ENCODE measurements around the gene CCBE1.

CCBE1 gene

GRCh38 chr18:59478591-59478990 lies 218.6 kb downstream of the CCBE1 start:
- no peak for DNase-seq

DNA sequence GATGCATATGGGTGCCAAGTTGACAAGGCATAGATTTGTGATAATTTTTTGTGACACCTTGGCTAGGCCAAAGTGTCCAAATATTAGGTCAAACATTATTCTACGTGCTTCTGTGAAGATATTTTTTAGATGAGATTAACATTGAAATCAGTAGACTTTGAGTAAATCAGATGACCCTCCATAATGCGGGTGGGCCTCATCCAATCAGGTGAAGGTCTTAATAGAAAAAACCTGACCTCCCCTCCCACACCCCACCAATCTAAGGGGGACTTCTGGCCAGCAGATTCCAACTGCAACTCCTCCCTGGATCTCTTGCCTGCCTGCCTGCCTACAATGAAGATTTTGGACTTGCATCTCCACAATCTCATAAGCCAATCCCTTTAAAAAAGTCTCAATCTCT lies 219.4 kb downstream of the CCBE1 start:
- DNase-seq = no peak

DNA sequence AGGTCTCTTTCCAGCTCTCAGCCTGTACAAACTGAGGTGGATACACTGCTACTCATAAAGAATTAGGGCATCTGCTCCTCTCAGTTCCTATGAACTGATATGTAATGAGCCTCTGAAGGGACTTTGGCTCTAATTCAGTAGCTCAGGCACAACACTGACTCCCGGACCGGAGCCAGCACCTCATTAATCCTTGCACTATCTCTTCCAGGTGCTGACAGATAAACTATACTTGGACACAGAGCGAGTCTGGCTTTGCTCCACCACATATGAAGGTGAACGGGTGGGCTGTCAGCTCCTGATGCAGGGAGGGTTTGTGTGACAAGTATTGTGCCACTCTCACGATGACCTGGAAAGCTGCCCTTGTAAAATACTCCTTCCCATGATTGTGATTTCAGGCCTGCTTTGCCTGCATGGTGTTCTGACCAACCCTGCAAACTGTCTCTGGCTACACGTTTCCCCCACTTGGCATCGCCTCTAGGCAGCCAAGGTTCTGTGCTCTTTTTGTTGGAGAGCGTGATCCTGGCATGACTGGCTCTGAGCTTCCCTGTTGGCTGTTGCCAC lies 226.6 kb downstream of the CCBE1 start:
- DNase-seq = no peak

DNA sequence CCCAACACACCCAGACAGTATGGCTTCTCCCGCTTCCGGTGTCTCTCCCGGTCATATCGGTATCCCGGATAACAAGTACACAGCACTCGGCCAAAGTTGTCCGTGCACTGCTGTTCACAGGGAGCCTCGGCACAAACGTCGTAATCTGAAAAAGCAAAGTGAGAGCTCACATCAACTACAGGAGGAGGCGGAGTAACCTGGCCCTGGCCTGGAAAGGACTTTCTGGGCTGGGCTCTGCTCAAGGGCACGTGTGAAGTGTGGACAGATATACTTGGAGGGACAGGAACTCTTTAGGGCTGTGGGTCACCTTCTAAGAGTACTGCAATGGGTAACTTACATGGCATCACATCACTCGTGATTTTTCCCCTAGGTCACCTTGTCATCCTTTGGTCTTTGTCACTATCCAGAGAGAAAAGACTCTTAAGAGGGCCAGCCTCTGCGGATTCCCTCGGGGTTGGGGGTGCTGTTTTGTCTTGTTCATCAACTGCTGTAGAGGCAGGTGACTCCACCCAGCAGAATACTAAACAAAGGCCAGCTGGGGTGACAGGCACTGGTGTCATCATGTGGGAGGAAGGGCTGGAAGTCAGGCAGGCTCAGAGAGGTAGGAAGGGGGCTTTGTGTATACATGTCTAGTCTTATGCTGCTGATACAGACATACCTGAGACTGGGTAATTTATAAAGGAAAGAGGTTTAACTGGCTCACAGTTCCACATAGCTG lies 227.6 kb downstream of the CCBE1 start:
- DNase-seq = no peak

GRCh38 chr18:59468821-59469220 lies 228.4 kb downstream of the CCBE1 start:
- no peak for DNase-seq

DNA sequence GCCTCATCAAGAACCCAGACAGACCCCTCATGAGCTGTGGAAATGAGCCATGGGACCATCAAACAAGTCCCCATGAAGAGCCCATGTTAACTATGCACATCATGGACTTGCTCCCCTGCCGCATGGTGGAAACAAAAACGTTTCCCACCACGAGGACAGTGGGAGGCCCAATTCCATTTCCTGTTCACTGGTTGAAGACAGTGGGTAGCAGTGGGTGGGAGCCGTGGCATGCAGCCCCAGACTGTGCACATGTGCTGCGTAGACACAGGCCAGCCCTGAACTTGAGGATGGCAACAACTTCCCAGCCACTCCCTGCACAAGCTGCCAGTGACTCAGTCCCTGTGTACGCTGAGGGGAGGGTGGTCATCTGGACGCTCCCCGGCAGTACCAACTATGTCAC lies 229.7 kb downstream of the CCBE1 start:
- no peak for DNase-seq

DNA sequence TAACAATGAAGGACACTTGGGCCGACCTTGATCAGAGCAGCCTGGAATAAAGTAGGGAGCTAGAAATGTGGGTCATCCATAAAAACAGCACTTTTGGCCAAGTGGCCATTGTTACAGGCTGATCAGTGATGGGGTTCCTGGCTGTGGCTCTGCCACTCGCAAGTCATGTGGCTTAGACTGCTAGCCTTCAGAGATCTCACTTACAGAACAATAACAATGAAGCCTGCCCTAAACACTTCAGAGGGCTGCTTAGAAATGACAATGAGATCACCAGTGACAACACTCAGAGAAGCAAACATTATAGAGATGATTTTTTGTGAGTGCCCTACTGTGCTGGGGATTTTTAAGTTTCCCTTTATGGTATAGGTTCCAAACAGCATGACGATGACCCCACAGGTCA lies 230.2 kb downstream of the CCBE1 start:
- DNase-seq = no peak

DNA sequence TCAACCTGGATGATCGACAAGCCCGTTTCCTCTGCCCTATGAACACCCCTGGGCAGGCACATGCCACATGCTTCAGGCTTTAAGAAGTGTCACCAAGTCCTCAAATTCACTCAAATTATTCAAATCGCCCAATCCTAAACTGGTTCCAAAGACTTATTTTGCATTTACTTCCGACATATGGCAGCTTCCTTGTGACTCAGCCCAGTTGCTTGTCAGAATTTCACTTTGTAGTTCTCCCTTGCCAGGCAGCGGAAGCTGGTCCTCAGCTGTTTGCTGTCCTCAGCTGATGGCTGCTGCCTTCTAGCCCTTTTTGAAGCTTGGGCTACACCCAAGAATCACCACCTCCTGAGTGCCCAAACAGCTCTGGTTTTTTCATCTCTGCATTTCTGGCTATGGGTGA lies 232.7 kb downstream of the CCBE1 start:
- no peak for DNase-seq

DNA sequence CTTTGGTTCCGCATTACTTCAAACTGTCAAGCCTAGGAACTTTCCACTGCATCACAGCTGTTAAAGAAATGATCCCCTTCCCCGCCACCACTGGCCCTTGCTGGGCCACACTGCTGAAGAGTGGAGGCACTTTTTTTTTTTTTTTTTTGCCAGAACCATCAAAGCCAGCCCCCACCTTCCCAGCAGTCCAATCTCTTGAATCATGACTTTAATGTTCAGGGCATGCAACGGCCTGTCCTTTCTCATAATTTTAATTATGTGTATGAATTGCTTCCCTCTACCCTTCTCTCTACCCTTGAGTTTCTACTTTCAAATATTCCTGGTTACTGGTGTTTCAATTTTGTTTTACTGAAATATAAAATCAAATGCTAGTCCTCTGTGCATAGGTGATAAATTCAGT lies 236.1 kb downstream of the CCBE1 start:
- no peak for DNase-seq

GRCh38 chr18:59460072-59460420 lies 237.2 kb downstream of the CCBE1 start:
- no peak for DNase-seq

DNA sequence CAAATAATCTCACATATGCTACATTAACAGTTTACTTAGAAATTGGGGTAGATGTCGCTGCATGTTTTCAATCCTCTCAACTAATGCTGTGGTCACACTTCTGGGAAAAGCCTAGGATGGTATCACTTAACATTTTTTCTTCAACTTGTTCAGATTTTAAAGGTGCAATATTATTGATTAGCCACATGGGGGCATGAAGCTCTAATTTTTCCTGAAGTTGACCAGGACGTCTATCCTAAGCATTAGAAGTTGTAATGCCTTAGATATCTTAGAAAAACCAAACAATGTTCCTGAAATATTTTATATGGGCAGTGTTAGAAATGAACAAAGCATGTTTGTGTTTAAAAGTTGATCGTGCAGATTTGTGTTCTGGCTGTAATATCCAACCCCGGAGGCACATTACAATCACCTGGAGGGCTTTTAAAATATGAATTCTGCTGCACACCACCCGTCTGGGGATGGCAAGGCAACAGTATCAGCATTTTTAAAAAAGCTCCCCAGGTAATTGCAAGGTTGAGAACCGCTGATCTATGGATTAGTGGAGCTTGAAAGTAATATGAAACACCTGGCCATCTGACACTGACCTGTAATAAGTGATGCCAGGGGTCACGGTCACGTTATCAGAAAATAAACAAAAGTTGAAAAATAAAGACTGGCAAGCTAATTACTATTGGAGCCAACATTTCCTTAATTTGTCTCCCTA lies 237.7 kb downstream of the CCBE1 start:
- no peak for DNase-seq

DNA sequence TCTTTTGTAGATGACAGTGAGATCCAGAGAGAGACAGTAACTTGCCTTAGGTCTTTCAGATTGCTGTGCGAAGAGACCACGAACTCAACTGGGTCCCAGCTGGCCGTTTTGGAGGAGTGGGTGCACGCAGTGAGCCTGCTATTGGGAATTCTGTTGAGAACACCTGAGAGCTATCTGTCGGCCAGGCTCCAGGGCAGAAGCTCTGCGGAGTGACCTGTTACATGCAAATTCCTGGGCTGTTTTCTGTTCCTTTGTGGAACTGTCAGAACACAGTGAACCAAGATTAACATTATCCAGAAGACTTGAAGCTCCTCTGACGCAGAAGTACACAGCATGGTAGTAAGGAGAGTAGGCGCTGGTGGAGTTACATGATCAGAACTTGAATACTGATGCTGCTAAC lies 238.6 kb downstream of the CCBE1 start:
- DNase-seq = no peak

GRCh38 chr18:59456657-59457056 lies 240.6 kb downstream of the CCBE1 start:
- no peak for DNase-seq

DNA sequence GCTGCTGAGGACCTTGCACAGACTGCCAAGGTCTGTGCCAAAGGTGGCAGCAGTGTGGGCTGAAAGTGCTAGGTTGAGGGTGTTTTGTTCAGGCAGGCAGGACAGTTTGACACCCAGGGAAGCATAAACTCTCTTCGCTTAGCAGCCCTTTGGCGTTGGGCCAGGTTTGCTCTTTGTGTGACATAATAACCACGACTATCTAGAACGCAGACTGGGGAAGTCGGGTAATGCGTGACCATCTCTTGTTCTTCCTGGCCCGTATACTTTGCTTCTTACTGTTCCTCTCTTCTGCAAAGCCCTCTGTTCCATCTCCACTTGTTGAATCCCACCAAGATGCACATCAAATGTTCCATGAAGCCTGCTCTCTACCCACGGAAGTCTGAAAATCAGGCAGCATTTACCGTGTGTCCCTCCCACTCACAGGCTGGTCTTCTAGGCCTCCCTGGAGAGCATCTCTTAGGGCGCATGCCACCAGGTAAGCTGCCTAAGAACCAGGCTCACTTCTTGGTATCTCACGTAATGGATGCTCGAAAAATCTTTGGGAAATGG lies 241.4 kb downstream of the CCBE1 start:
- DNase-seq = no peak

GRCh38 chr18:59454909-59455727 lies 242.1 kb downstream of the CCBE1 start:
- no peak for DNase-seq

DNA sequence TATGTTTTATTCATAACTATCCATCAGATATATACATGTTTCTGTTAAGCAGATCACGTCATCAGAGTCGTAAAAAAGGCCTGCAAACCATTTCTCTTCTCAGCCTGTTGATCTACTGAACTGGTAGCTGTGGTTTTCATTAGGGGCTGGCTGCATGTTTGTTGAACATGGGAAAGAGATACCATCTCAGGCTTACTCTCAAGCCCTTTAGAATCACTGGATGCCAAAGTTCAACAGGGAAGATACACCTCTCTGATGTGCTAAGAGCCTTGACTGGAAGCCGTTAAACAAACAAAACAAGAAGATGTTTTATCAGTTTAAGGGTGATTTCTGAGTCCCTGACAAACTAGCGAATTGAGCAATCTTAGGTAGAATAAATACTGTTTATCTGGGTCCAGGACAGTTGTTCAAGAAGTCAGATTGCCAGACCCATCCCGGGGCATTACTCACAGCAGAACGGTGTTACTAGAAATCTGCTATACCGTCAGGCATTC lies 243.7 kb downstream of the CCBE1 start:
- DNase-seq = no peak

- DNase-seq = no peak
Measured at GRCh38 chr18:59451963-59452362, 245.3 kb downstream of the CCBE1 start.

- no peak for DNase-seq
Measured at GRCh38 chr18:59451073-59451472, 246.2 kb downstream of the CCBE1 start.

GRCh38 chr18:59448546-59448945 lies 248.7 kb downstream of the CCBE1 start:
- DNase-seq = no peak

DNA sequence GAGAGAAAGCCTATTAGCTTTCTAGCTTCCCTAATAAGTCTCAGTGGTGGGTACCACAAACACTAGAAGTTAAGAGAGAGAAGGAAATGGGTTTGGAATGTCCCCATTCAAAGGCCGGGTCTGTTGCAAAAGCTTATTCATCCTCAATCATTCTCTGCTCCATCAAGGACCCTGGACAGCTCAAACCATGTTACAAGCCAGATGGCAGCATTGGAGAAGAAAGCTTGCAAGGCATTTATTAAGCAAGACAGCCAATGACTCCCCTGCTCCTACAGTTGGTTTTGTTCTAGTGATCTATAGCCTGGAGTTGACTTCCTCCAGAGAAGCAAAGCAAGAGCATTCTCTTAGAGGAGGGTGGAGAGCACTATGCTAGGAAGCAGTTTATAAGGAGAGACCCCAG lies 251.2 kb downstream of the CCBE1 start:
- no peak for DNase-seq

GRCh38 chr18:59437851-59438569 lies 259.2 kb downstream of the CCBE1 start:
- DNase-seq = no peak

DNA sequence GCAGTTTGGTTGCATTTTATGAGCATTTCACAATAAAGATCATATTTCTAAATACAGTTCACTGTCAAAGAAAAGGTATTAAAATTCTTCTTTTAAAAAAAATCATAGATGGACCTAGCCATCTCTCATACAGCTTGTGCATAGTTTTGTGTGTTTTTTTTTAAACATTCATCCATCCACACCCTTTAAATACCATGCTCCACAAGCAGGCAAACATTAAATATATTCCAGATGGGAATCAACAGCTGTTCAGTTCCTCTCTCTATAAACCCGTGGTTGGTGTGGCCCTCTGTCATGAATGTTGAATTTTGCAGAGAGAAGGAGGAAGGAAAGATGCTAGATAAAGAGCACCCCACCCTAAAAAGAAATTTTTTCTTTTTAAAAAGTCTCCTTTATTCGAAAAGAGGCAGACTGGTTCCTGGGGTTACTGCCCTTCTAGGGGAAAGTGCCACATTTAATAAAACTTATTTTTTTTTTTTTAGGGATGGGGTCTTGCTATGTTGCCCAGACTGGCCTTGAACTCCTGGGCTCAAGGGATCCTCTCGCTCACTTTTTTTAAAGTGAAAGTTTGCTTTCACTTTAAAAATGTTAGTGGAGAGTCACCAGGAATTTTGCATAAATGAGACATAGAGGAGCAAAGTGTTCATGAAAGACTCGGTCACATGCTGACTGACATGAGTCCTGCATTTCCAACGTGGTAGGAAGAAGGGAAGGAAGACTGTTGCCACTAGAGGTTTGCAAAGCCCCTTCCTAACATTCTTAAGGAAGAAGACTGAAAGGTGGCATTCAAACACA lies 264.2 kb downstream of the CCBE1 start:
- no peak for DNase-seq
